OCI-LY7 (cell line): ENCODE data around the gene CYP20A1. TPM values are rescaled to one million over a fixed set of nuclear protein-coding genes. Genes with fewer than 3 reads are reported as not detected.
"Not testable (repeated sequence)": the region's sequence is repeated elsewhere in the genome, so short reads cannot be mapped to it uniquely, and the experiment has no call there.

Experiments
- BruUV-seq: library from RNA; stranded (reverse); fragments of 400-500 nt; replicated peaks from 2 replicates; lab custom pipeline; 2021; lab: Mats Ljungman, UMichigan
- CTCF ChIA-PET: fragments of 300-600 bp; sonication (Branson Sonifier 250); formaldehyde crosslinking; loops from one replicate; lab custom pipeline; 2022; ENCODE audit warnings: antibody characterized with exemption; ENCODE audit not compliant: unreplicated experiment; lab: Charles Lee
- POLR2A ChIA-PET: fragments of 300-600 bp; sonication (Branson Sonifier 250); formaldehyde crosslinking; loops from one replicate; lab custom pipeline; 2022; ENCODE audit warnings: antibody characterized with exemption; lab: Charles Lee
- DNase-seq: peaks from one replicate; pipeline ENCODE4 v3.0.0-alpha.2; 2015; ENCODE audit warnings: low spot score
- H2AFZ ChIP-seq: fragments of 200-600 bp; sonication (generic), shearing (Covaris generic); 2 replicates; pipeline ENCODE4 v1.6.1; 2014; ENCODE audit warnings: mild to moderate bottlenecking, antibody characterized with exemption, low read length, moderate library complexity
- H3K27ac ChIP-seq: fragments of 200-600 bp; sonication (generic); 2 replicates; pipeline ENCODE4 v1.5.1; 2014; ENCODE audit warnings: mixed run types, low read depth, mild to moderate bottlenecking, moderate library complexity, low read length, inconsistent platforms; ENCODE audit not compliant: poor library complexity, severe bottlenecking
- H3K36me3 ChIP-seq: fragments of 200-600 bp; sonication (generic); 2 replicates; pipeline ENCODE4 v1.6.1; 2014; ENCODE audit warnings: mild to moderate bottlenecking, antibody characterized with exemption, low read length, moderate library complexity, mixed read lengths; ENCODE audit not compliant: insufficient read depth
- H3K4me1 ChIP-seq: fragments of 200-600 bp; sonication (generic); 2 replicates; pipeline ENCODE4 v1.5.1; 2014; ENCODE audit warnings: mild to moderate bottlenecking, low read length; ENCODE audit not compliant: insufficient read depth, poor library complexity, severe bottlenecking
- H3K4me2 ChIP-seq: fragments of 200-600 bp; sonication (generic); 2 replicates; pipeline ENCODE4 v1.6.1; 2014; ENCODE audit warnings: mild to moderate bottlenecking, low read length
- H3K4me3 ChIP-seq: fragments of 200-600 bp; sonication (generic); 2 replicates; pipeline ENCODE4 v1.5.1; 2014; ENCODE audit warnings: mild to moderate bottlenecking, low read depth, low read length; ENCODE audit not compliant: poor library complexity, severe bottlenecking
- H3K79me2 ChIP-seq: fragments of 200-600 bp; sonication (generic); 2 replicates; pipeline ENCODE4 v1.6.1; 2016; ENCODE audit warnings: low read depth, mild to moderate bottlenecking, low read length, moderate library complexity, mixed read lengths; ENCODE audit not compliant: insufficient read depth
- H3K9me2 ChIP-seq: fragments of 200-600 bp; sonication (generic); 2 replicates; pipeline ENCODE4 v1.6.1; 2016; ENCODE audit warnings: mild to moderate bottlenecking, low read length, mixed read lengths; ENCODE audit not compliant: insufficient read depth
- H3K9me3 ChIP-seq: fragments of 200-600 bp; sonication (generic); 2 replicates; pipeline ENCODE4 v1.6.1; 2014; ENCODE audit warnings: mild to moderate bottlenecking, mixed run types, low read length, mixed read lengths
- H4K20me1 ChIP-seq: fragments of 200-600 bp; sonication (generic); 2 replicates; pipeline ENCODE4 v1.6.1; 2014; ENCODE audit warnings: mild to moderate bottlenecking, antibody characterized with exemption, low read length, moderate library complexity, mixed read lengths; ENCODE audit not compliant: insufficient read depth
- EZH2phosphoT487 ChIP-seq: fragments of 200-600 bp; sonication (generic); IDR thresholded peaks from 2 replicates; pipeline ENCODE4 v1.6.1; 2018; ENCODE audit warnings: low read depth, borderline replicate concordance, mild to moderate bottlenecking, mixed run types, antibody characterized with exemption, low read length, moderate library complexity, mixed read lengths
- intact Hi-C: fragments of 100-400 bp; cut with micrococcal nuclease; formaldehyde crosslinking; loops from one replicate; pipeline ENCODE4 v1.10.0; 2022; ENCODE audit not compliant: unreplicated experiment
- total RNA-seq, 2 experiments: library from RNA; depleted of rRNA in 1 of 2; stranded (reverse); fragments of >200 nt in 1 of 2; shearing (Covaris generic) in 1 of 2; gene quantifications; 2 replicates each; pipeline ENCODE4 v1.2.3, GENCODE V29; 2014 to 2022
- TF ChIP-seq, protein P1 (sequence below): fragments of 200-600 bp; sonication (generic); conservative IDR thresholded peaks from 2 replicates; pipeline ENCODE4 v1.5.1; 2014; ENCODE audit warnings: mild to moderate bottlenecking, antibody characterized with exemption, low read length, moderate library complexity, mixed read lengths

The CYP20A1 gene
- total RNA-seq, 2 experiments from 2014 or later: 14.7 to 20.3 TPM

DNA sequence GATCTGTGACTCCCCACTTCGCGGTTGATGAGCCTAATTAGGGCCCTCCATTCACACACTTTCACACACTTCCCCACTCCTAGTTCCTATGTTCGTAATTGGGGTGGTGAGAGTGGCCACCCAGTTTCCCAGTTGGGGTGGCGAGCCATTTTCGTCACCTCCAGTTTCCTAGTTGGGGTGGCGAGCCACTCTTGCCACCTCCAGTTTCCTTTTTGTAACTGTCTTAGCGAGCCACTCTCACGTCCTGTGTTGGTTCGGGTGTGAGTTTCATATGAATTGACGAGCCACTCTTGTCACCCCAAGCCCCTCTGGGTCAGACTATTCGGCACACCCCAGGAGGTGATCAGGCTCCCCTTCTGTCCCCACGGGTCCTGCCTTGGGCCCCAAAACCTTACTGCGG is 14.0 kb downstream of the CYP20A1 start:
- DNase-seq: no peak
- no TSS peak for BruUV-seq
- TF ChIP-seq, protein P1, sequence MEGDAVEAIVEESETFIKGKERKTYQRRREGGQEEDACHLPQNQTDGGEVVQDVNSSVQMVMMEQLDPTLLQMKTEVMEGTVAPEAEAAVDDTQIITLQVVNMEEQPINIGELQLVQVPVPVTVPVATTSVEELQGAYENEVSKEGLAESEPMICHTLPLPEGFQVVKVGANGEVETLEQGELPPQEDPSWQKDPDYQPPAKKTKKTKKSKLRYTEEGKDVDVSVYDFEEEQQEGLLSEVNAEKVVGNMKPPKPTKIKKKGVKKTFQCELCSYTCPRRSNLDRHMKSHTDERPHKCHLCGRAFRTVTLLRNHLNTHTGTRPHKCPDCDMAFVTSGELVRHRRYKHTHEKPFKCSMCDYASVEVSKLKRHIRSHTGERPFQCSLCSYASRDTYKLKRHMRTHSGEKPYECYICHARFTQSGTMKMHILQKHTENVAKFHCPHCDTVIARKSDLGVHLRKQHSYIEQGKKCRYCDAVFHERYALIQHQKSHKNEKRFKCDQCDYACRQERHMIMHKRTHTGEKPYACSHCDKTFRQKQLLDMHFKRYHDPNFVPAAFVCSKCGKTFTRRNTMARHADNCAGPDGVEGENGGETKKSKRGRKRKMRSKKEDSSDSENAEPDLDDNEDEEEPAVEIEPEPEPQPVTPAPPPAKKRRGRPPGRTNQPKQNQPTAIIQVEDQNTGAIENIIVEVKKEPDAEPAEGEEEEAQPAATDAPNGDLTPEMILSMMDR: no peak
- no peak for TF ChIP-seq EZH2phosphoT487
- no peak overlapping the region for H2AFZ ChIP-seq
- H3K36me3 ChIP-seq: peaks cover 71% of the 10 kb centered on the region
- no peak overlapping the region for H3K4me2 ChIP-seq
- H3K9me3 ChIP-seq: no peaks in the 10 kb centered on the region
- H3K4me3 ChIP-seq: no peak overlapping the region
- no peak overlapping the region for H3K27ac ChIP-seq
- H3K4me1 ChIP-seq: no peaks in the 10 kb centered on the region
- H4K20me1 ChIP-seq: no peaks in the 10 kb centered on the region
- intact Hi-C loops: no loop called here
- no peaks in the 10 kb centered on the region for H3K9me2 ChIP-seq
- ChIA-PET POLR2A (interaction anchor here (0.7 to 1.1 kb wide), 3 partner anchors 16 to 670 kb away, joined by 3 to 5 read pairs (median 3); no protein-coding TSS in a partner anchor), CTCF (no interaction called here)
- no peaks in the 10 kb centered on the region for H3K79me2 ChIP-seq

DNA sequence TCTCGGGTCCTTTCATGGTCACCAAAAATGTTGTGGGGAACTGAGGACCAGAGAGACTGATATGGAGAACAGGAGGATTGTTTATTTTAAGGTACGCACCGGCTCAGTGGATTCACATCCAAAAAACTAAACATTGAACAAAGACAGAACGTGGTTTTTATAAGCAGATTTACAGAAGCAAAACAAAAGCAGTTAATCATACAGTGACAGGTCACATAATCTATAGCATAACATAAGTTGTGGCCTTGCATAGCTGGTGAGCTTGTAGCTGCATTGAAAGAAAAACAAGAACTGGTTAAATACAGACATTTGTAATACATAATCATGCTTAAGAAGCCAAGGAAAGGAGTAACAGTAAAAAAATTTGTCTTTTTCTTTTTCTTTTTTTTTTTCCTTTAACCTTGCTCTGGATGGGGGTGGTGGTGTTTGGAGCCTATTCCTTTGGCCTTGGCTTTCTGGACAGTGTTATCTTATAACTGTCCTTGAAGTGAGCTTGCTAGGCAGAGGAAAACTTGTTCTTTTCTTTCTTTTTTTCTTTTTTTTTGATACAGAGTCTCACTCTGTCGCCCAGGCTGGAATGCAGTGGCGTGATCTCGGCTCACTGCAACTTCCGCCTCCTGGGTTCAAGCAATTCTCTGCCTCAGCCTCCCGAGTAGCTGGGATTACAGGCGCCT is 14.7 kb downstream of the CYP20A1 start:
- intact Hi-C loops, BruUV-seq, H3K9me2 ChIP-seq, DNase-seq, H3K79me2 ChIP-seq, H3K4me2 ChIP-seq, H3K9me3 ChIP-seq, H3K27ac ChIP-seq, H3K4me3 ChIP-seq, H4K20me1 ChIP-seq, H3K4me1 ChIP-seq, CTCF ChIA-PET, H2AFZ ChIP-seq: not testable (repeated sequence)
- H3K36me3 ChIP-seq: peaks cover 71% of the 10 kb centered on the region
- POLR2A ChIA-PET: interaction anchor here (0.7 to 0.8 kb wide), 2 partner anchors 15 to 671 kb away, joined by 3 to 5 read pairs; no protein-coding TSS in a partner anchor

DNA sequence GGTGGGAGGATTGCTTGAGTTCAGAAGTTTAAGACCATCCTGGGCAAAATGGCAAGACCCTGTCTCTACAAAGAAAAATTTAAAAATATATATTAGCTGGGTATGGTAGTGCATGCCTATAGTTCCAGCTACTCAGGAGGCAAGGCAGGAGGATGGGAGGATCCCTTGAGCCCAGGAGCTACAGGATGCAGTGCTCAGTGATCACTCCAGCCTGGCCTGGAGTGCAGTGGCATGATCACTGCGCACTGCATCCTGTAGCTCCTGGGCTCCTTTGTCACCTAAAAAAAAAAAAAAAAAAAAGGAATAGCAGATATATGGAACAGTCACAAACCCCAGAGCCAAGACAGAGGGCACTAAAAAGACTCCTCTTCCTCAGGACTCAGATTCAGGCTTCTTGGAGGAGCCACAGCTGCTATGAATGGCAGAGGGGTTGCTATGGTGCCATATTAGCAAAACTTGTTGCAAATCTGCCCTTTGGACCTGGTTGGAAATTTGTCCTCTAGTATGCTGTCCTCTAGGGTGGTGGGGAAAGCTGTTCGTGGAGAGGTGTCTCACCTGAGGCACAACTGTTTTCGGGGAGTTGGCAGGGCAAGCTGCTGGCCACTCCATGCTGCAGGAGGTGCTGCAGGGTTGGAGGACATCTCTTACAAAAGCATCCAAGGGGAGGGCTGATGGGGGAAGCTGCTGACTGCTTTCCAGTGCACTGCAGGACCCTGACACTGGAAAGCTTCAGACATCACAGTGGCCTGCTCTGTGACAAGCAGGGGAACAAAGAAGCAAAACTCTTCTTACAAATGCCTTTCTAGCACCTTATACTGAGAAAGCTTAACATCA is 22.7 kb downstream of the CYP20A1 start:
- Histone ChIP-seq H3K36me3 (peaks cover 73% of the 10 kb centered on the region), H3K9me2 (no peaks in the 10 kb centered on the region), H3K79me2 (no peaks in the 10 kb centered on the region), H3K27ac (no peak overlapping the region), H3K4me1 (no peaks in the 10 kb centered on the region), H2AFZ (no peak overlapping the region), H4K20me1 (no peaks in the 10 kb centered on the region), H3K9me3 (no peaks in the 10 kb centered on the region), H3K4me2 (no peak overlapping the region), H3K4me3 (no peak overlapping the region)
- intact Hi-C loops: no loop called here
- POLR2A ChIA-PET: interaction anchor here (0.7 kb wide), 1 partner anchor 28 kb away, joined by 4 read pairs; no protein-coding TSS in a partner anchor
- no peak for DNase-seq
- CTCF ChIA-PET: no interaction called here
- TF ChIP-seq, protein P1: no peak
- no peak for TF ChIP-seq EZH2phosphoT487
- no TSS peak for BruUV-seq
